Omental fat pad (tissue), 4 donors: Measurements from ENCODE around the gene ANO6. TPM values are rescaled to one million over a fixed set of nuclear protein-coding genes. Genes with fewer than 3 reads are reported as not detected.
A peak's percentile ranks its signal among the peaks of the same experiment; 100 is the strongest.

Experiments used
- ATAC-seq: fragments of 150-250 bp; one replicate; pipeline ENCODE4 v1.9.1; 2016; ENCODE audit warnings: mild to moderate bottlenecking, moderate library complexity; ENCODE audit not compliant: low FRiP score
- DNase-seq: peaks from one replicate; pipeline ENCODE4 v3.0.0-alpha.2; 2019; ENCODE audit warnings: low spot score
- CTCF ChIP-seq, 3 donors: fragments of 450-650 bp; IDR thresholded peaks; one replicate each; pipeline ENCODE4 v1.5.1; 2016 to 2017; ENCODE audit warnings: antibody characterized with exemption in 3 of 3, mild to moderate bottlenecking in 3 of 3, moderate library complexity in 2 of 3
- total RNA-seq, 4 donors: library from RNA; depleted of rRNA; stranded (reverse); fragments of >200 nt; gene quantifications; one replicate each; pipeline ENCODE4 v1.1.0, GENCODE V29; 2016

The ANO6 gene
- total RNA-seq, 4 donors from 2014 or later = 88.8 to 189 (median 105) TPM

GRCh38 chr12:45353944-45354343 is 138.0 kb downstream of the ANO6 start:
- no peak for DNase-seq
- ATAC-seq = no peak
- TF ChIP-seq CTCF (IDR thresholded peaks at IDR 0.05) = no peak

- TF ChIP-seq CTCF (IDR thresholded peaks at IDR 0.05) = no peak
- ATAC-seq (no peak), DNase-seq (no peak)
Measured at GRCh38 chr12:45354399-45354798, 138.5 kb downstream of the ANO6 start.

GRCh38 chr12:45355730-45356129 is 139.8 kb downstream of the ANO6 start:
- DNase-seq = no peak
- no peak for ATAC-seq
- no peak for TF ChIP-seq CTCF (IDR thresholded peaks at IDR 0.05)

- TF ChIP-seq CTCF (IDR thresholded peaks at IDR 0.05) = no peak
- peak; percentile 14 for ATAC-seq
- DNase-seq = no peak
Measured at GRCh38 chr12:45356822-45357538, 141.1 kb downstream of the ANO6 start.

GRCh38 chr12:45357539-45358417 is 141.9 kb downstream of the ANO6 start:
- ATAC-seq (peak; percentile 68), DNase-seq (no peak)
- no peak for TF ChIP-seq CTCF (IDR thresholded peaks at IDR 0.05)

- no peak for TF ChIP-seq CTCF (IDR thresholded peaks at IDR 0.05)
- ATAC-seq (no peak), DNase-seq (no peak)
Measured at GRCh38 chr12:45362291-45362690, 146.4 kb downstream of the ANO6 start.
